Inflammatory macrophage treated with lipopolysaccharide for 4 hours (primary cell): ENCODE data around the gene TGFB2.
A peak's percentile ranks its signal among the peaks of the same experiment; 100 is the strongest.

Source experiments
- DNase-seq: peaks from one replicate; pipeline ENCODE4 v3.0.0-alpha.2; 2020

TGFB2 gene

GRCh38 chr1:218336328-218336727 lies 8.8 kb upstream of the TGFB2 start:
- peak; percentile 15 for DNase-seq

- peak; percentile 45 for DNase-seq
Observed at GRCh38 chr1:218339267-218339831, 5.8 kb upstream of the TGFB2 start.

- DNase-seq, result no peak
Observed at GRCh38 chr1:218341325-218341724, 3.8 kb upstream of the TGFB2 start.

GRCh38 chr1:218342091-218342490 lies 3.0 kb upstream of the TGFB2 start:
- no peak for DNase-seq

- DNase-seq, result no peak
Observed at GRCh38 chr1:218345673-218346390, 696 bp downstream of the TGFB2 start.

GRCh38 chr1:218346391-218347204 lies 1.5 kb downstream of the TGFB2 start:
- no peak for DNase-seq

GRCh38 chr1:218347336-218347722 lies 2.2 kb downstream of the TGFB2 start:
- no peak for DNase-seq

- no peak for DNase-seq
Observed at GRCh38 chr1:218347723-218348627, 2.8 kb downstream of the TGFB2 start.

- no peak for DNase-seq
Observed at GRCh38 chr1:218348628-218349071, 3.5 kb downstream of the TGFB2 start.

- DNase-seq, result no peak
Observed at GRCh38 chr1:218349348-218350034, 4.4 kb downstream of the TGFB2 start.

GRCh38 chr1:218350035-218350525 lies 4.9 kb downstream of the TGFB2 start:
- no peak for DNase-seq

GRCh38 chr1:218350801-218351266 lies 5.7 kb downstream of the TGFB2 start:
- DNase-seq, result peak; percentile 65

- peak; percentile 65 for DNase-seq
Observed at GRCh38 chr1:218351391-218352074, 6.4 kb downstream of the TGFB2 start.

- no peak for DNase-seq
Observed at GRCh38 chr1:218352075-218352438, 6.9 kb downstream of the TGFB2 start.

GRCh38 chr1:218353656-218354055 lies 8.5 kb downstream of the TGFB2 start:
- no peak for DNase-seq

GRCh38 chr1:218355278-218355677 lies 10.1 kb downstream of the TGFB2 start:
- DNase-seq, result no peak

- no peak for DNase-seq
Observed at GRCh38 chr1:218357211-218357892, 12.2 kb downstream of the TGFB2 start.

GRCh38 chr1:218357893-218358232 lies 12.7 kb downstream of the TGFB2 start:
- no peak for DNase-seq

- DNase-seq, result no peak
Observed at GRCh38 chr1:218361298-218362065, 16.3 kb downstream of the TGFB2 start.
